HG03457 (cell line): Measurements from ENCODE around the gene PSMG3.
"Not testable (repeated sequence)": the region's sequence is repeated elsewhere in the genome, so short reads cannot be mapped to it uniquely, and the experiment has no call there.

Source experiments
- ATAC-seq: cut with Tn5 transposase; IDR thresholded peaks from one replicate; pipeline ENCODE4 v1.9.1; 2021; ENCODE audit warnings: moderate number of reproducible peaks; ENCODE audit not compliant: unreplicated experiment

The PSMG3 gene

DNA sequence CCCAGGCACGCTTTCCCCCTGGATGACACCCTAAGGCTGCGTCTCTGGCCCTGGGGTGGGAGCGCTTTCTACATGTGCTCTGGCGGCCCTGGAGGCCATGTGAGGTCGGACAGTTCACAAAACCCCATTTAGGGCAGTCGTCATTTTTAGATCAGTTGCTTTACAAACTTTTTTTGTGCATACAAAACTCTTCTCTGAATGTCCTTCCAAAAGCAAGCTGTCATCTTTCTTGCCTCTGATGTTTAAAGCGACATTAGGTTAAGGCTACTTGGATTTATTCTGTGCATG, 33.4 kb downstream of the PSMG3 start:
- no peak for ATAC-seq

GRCh38 chr7:1535701-1536454, 34.0 kb downstream of the PSMG3 start:
- no peak for ATAC-seq

- ATAC-seq, result no peak
Observed at GRCh38 chr7:1535100-1535458, 34.8 kb downstream of the PSMG3 start.

GRCh38 chr7:1534330-1535099, 35.3 kb downstream of the PSMG3 start:
- no peak for ATAC-seq

DNA sequence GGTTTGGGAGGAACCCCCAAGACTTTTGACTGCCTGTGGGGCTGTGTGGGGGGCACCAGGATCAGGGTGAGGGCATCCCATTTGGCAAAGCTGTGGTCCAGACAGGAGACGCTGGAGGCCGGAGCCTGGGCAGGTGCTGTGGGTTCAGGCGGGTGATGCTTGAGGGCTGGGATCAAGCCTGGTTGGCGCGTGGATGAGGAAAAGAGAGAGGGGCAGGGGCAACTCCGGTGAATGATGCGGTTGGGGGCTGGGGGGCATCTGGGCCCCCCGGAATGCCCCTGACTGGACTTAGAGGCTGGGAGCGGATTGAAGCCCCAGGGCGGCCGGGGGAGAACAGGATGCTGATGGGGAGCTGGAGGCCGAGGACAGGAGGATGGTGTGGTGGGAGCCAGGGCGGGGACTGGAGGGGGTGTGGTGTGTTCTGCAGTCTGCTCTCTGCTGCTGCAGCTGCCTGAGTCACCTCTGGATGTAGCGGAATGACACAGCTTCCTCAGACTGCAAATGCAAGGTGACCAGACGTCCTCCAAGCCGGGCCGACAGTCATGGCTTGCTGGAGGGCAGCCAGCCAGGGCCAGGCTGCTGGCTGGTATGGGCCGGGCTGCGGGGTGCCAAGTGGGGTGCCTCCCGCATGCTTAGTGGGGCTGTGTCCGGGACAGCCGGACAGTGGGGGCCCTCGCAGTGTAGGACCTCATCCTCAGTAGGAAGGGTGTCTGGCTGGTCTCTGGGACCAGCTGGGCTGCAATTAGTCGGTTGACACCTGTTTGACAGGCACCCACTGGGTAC, 36.1 kb downstream of the PSMG3 start:
- ATAC-seq, result no peak

- no peak for ATAC-seq
Observed at GRCh38 chr7:1533255-1533546, 36.6 kb downstream of the PSMG3 start.

- no peak for ATAC-seq
Observed at GRCh38 chr7:1532456-1533254, 37.2 kb downstream of the PSMG3 start.

DNA sequence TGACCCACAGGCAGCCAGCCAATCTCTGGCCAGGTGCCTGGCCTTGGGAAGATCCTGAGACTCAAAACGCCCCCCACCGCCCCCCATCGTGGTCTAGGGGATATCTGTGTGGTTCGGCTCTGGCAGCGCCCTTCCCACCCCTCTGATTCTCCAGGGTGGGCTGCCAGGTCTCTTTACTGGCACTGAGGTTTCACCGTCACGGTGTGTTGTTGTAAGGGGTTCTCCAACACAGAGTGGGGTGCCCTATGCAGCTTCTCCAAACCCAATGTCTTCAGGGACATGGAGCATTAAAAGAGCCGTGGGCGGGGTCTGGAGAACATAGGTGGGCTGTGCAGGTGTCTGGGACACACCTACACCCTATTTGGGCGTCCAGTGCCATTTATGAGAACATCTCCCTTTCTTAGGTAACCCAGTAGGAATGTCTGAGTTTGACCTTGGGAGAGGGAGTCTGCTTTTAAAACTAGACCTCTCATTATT, 37.8 kb downstream of the PSMG3 start:
- ATAC-seq, result no peak

DNA sequence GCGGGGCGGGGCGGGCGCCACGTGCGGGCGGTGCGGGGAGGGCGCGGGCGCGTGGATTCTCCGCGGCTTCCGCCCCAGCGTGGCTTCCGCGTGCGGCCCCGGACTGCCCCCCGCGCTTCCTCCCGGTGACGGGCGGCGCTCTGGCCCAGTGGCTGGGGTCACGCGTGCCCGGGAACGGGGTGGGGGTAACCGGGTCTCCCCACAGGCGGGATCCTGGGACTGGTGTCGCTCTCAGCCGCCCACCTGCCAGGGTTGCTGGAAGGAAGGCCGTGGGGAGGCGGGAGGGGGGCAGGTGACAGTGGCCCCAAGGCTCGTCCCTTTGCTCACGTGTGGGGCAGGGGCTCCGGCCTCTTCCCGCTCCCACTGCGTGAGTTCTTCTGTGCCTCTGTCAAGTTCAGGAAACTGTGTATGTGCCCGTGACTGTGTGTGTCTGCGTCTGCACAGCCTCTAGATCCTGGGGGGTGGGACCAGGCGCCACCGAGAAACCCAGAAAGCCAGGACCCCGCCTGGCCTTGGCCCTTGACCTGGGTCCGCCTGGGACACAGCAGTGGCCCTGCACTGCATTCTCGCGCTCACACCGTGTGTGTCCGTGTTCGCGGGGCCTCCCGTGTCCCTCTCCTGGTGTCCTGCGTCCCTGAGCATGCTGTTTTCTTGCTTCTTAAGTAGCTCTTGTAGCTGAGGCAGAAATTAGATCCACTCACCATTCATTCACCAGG, 38.4 kb downstream of the PSMG3 start:
- ATAC-seq, result no peak

- no peak for ATAC-seq
Observed at GRCh38 chr7:1530946-1531262, 38.9 kb downstream of the PSMG3 start.

GRCh38 chr7:1529383-1530116, 40.3 kb downstream of the PSMG3 start:
- no peak for ATAC-seq

GRCh38 chr7:1526271-1526754, 43.5 kb downstream of the PSMG3 start:
- no peak for ATAC-seq

GRCh38 chr7:1525409-1525808, 44.4 kb downstream of the PSMG3 start:
- ATAC-seq, result no peak

- no peak for ATAC-seq
Observed at GRCh38 chr7:1523844-1524243, 46.0 kb downstream of the PSMG3 start.

DNA sequence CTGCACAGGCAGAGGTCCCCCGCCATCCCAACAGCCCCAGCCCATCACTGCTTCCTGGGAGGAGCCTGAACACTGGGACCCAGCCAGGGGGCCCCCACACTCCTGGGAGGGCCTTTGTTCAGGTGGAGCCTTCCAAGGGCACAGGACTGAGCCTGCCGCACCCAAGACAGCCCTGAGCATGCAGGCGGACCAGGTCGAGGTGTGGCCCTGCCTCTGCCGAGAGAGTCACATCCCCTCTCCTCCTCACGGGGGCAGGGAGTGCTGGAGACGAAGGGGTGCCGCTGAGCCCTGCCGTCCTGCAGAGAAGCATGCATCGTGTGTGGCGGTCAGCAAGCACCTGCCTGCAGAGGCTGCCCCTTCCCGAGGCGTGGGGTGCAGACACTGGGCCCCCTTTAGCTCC, 46.6 kb downstream of the PSMG3 start:
- no peak for ATAC-seq

DNA sequence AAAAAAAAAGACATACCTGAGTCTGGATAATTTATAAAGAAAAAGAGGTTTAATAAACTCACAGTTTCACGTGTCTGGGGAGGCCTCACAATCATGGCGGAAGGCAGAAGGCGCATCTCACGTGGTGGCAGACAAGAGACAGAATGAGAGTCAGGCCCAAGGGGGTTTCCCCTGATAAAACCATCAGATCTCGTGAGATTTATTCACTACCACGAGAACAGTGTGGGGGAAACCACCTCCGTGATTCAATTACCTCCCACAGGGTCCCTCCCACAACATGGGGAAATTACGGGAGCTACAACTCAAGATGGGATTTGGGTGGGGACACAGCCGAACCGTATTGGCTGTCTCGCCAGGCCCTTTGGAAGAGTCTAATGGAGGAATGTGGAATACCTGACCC, 48.4 kb downstream of the PSMG3 start:
- ATAC-seq, result no peak

DNA sequence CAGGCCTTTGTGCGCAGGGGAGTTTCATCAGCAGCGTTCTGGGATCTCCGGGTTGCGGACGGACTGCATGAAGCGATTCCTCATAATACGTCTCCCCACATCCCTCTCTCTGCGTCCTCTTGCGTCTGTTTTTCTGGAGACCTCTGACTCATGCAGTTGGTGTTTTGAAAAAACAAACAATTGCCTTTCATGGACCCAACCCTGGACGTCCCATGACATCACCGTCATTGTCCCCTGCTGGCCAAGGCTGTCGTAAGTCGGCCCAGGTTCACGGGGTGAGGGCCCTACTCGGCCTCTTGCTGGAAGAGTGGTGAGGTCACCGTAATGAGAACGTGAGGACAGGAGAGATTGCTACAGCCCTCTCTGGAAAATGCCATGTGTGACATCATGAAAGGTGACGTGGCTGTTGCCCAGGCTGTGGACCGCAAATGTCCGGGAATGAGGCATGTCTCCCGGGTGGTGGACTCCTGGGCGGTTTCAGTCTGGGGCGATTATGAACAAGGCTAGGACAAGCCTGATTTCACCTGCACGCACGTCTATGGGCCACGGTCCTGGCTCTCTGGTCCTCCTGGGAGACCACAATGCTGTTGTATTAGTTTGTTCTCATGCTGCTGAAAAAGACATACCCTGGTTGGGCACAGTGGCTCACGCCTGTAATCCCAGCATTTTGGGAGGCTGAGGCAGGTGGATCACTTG, 49.1 kb downstream of the PSMG3 start:
- ATAC-seq, result no peak

GRCh38 chr7:1519322-1519922, 50.4 kb downstream of the PSMG3 start:
- not testable (repeated sequence) for ATAC-seq
